ENCODE data around the gene CHL1.
A peak's percentile ranks its signal among the peaks of the same experiment; 100 is the strongest.

CHL1 gene

GRCh38 chr3:426072-426471 is 229.5 kb downstream of the CHL1 start:
- TF ChIP-seq CTCF (IDR thresholded peaks at IDR 0.05; ENCODE audit: insufficient read depth, low read depth, low read length, missing control alignments), result no peak
- peak; percentile 79 for DNase-seq (ENCODE audit: low read depth)
- no peak overlapping the region for H3K4me3 ChIP-seq (ENCODE audit: low read length)

GRCh38 chr3:427128-427527 is 230.6 kb downstream of the CHL1 start:
- no peak for TF ChIP-seq CTCF (IDR thresholded peaks at IDR 0.05; ENCODE audit: insufficient read depth, low read depth, low read length, missing control alignments)
- H3K4me3 ChIP-seq (ENCODE audit: low read length), result no peak overlapping the region
- DNase-seq (ENCODE audit: low read depth), result peak; percentile 25

- DNase-seq (ENCODE audit: low read depth), result peak; percentile 46
- TF ChIP-seq CTCF (IDR thresholded peaks at IDR 0.05; ENCODE audit: insufficient read depth, low read depth, low read length, missing control alignments), result no peak
- no peak overlapping the region for H3K4me3 ChIP-seq (ENCODE audit: low read length)
Measured at GRCh38 chr3:430186-430585, 233.6 kb downstream of the CHL1 start.

- TF ChIP-seq CTCF (IDR thresholded peaks at IDR 0.05; ENCODE audit: insufficient read depth, low read depth, low read length, missing control alignments), result no peak
- peak; percentile 70 for DNase-seq (ENCODE audit: low read depth)
- no peak overlapping the region for H3K4me3 ChIP-seq (ENCODE audit: low read length)
Measured at GRCh38 chr3:435161-435560, 238.6 kb downstream of the CHL1 start.

GRCh38 chr3:436053-436452 is 239.5 kb downstream of the CHL1 start:
- DNase-seq (ENCODE audit: low read depth), result no peak
- H3K4me3 ChIP-seq (ENCODE audit: low read length), result no peak overlapping the region
- TF ChIP-seq CTCF (IDR thresholded peaks at IDR 0.05; ENCODE audit: insufficient read depth, low read depth, low read length, missing control alignments), result no peak

- TF ChIP-seq CTCF (IDR thresholded peaks at IDR 0.05; ENCODE audit: insufficient read depth, low read depth, low read length, missing control alignments), result no peak
- DNase-seq (ENCODE audit: low read depth), result peak; percentile 75
- H3K4me3 ChIP-seq (ENCODE audit: low read length), result no peak overlapping the region
Measured at GRCh38 chr3:440826-441225, 244.3 kb downstream of the CHL1 start.

- no peak for TF ChIP-seq CTCF (IDR thresholded peaks at IDR 0.05; ENCODE audit: insufficient read depth, low read depth, low read length, missing control alignments)
- no peak overlapping the region for H3K4me3 ChIP-seq (ENCODE audit: low read length)
- peak; percentile 45 for DNase-seq (ENCODE audit: low read depth)
Measured at GRCh38 chr3:445960-446359, 249.4 kb downstream of the CHL1 start.

All from epithelial cell of esophagus (primary cell).